SK-N-MC (cell line): ENCODE measurements around the gene RNF31.
A peak's percentile ranks its signal among the peaks of the same experiment; 100 is the strongest.

Experiments
- DNase-seq: peaks from one replicate; pipeline ENCODE4 v3.0.0-alpha.2; 2011; ENCODE audit warnings: low read depth, low spot score
- H3K27ac ChIP-seq: fragments of 200-600 bp; sonication (generic); 2 replicates; pipeline ENCODE4 v1.5.1; 2016; ENCODE audit warnings: mixed run types
- H3K36me3 ChIP-seq: fragments of 200-600 bp; sonication (generic); 2 replicates; pipeline ENCODE4 v1.6.1; 2017; ENCODE audit warnings: antibody characterized with exemption, low read length, mixed read lengths; ENCODE audit not compliant: insufficient read depth
- H3K4me3 ChIP-seq: fragments of 200-600 bp; sonication (generic); 2 replicates; pipeline ENCODE4 v1.5.1; 2016
- H3K9ac ChIP-seq: fragments of 200-600 bp; sonication (generic); 2 replicates; pipeline ENCODE4 v1.8.0; 2017; ENCODE audit warnings: mixed run types, mixed read lengths; ENCODE audit not compliant: insufficient read length
- H3K9me3 ChIP-seq: fragments of 200-600 bp; sonication (generic); 2 replicates; pipeline ENCODE4 v1.6.1; 2017; ENCODE audit warnings: low read depth, mild to moderate bottlenecking, antibody characterized with exemption, low read length, moderate library complexity, mixed read lengths
- EZH2 ChIP-seq: fragments of 200-600 bp; sonication (generic); IDR thresholded peaks from one replicate; pipeline ENCODE4 v1.6.1; 2017; ENCODE audit warnings: antibody characterized with exemption
- FOXP2 ChIP-seq: optimal IDR thresholded peaks from 2 replicates; pipeline ENCODE3; 2011; ENCODE audit warnings: mild to moderate bottlenecking, moderate library complexity; ENCODE audit not compliant: insufficient read depth; ENCODE audit errors: extremely low read length, control extremely low read depth
- POLR2AphosphoS5 ChIP-seq: IDR thresholded peaks from 2 replicates; pipeline ENCODE4 v1.6.1; 2012; ENCODE audit warnings: mild to moderate bottlenecking, low read depth, low read length, borderline replicate concordance

The RNF31 gene

DNA sequence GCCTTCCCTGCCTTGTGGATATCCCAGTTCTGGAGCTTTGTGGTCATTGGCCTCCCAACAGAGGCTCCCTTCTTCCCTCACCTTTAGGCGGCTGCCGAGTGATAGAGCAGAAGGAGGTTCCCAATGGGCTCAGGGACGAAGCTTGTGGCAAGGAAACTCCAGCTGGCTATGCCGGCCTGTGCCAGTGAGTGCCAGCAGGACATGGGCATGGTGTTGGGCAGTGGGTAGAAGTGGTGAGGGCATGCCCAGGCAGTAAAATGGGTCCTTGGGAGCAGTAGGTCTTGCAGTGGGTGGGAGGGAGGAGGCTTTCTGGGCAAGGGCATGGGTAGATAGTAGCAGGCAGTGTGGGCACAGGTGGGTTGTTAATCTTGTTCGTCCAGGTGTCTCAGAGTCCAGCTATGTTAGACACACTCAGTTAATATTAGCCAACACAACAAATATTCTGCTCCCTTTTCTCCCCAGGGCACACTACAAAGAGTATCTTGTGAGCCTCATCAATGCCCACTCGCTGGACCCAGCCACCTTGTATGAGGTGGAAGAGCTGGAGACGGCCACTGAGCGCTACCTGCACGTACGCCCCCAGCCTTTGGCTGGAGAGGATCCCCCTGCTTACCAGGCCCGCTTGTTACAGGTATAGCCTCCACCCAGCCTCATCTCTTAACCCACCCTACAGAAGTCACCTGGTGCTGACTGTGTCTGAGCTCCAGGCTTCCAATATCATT is 12.6 kb downstream of the RNF31 start:
- H3K27ac ChIP-seq, result no peak overlapping the region
- TF ChIP-seq EZH2 (no peak), POLR2AphosphoS5 (no peak), FOXP2 (no peak)
- no peaks in the 10 kb centered on the region for H3K9me3 ChIP-seq
- H3K4me3 ChIP-seq, result no peak overlapping the region
- DNase-seq, result no peak
- peaks cover 41% of the 10 kb centered on the region for H3K36me3 ChIP-seq
- no peak overlapping the region for H3K9ac ChIP-seq

DNA sequence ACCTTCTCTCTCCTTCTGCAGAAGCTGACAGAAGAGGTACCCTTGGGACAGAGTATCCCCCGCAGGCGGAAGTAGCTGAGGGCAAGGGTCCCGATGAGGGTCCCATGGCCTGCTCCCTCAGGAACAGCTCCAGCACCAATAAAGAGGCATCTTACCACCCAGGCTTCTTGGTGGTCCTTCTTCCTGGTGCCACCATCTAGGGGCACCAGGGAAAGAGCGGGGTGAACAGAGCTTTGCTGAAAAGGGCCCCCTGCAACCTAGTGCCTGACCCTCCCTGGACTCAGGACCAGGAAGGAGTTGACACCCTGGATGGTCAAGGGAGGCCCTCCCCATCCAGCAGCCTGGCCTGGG is 13.2 kb downstream of the RNF31 start:
- no peak overlapping the region for H3K4me3 ChIP-seq
- no peaks in the 10 kb centered on the region for H3K9me3 ChIP-seq
- no peak overlapping the region for H3K27ac ChIP-seq
- TF ChIP-seq EZH2, result no peak
- no peak for TF ChIP-seq POLR2AphosphoS5
- TF ChIP-seq FOXP2, result no peak
- no peak overlapping the region for H3K9ac ChIP-seq
- DNase-seq, result no peak
- H3K36me3 ChIP-seq, result peaks cover 36% of the 10 kb centered on the region

DNA sequence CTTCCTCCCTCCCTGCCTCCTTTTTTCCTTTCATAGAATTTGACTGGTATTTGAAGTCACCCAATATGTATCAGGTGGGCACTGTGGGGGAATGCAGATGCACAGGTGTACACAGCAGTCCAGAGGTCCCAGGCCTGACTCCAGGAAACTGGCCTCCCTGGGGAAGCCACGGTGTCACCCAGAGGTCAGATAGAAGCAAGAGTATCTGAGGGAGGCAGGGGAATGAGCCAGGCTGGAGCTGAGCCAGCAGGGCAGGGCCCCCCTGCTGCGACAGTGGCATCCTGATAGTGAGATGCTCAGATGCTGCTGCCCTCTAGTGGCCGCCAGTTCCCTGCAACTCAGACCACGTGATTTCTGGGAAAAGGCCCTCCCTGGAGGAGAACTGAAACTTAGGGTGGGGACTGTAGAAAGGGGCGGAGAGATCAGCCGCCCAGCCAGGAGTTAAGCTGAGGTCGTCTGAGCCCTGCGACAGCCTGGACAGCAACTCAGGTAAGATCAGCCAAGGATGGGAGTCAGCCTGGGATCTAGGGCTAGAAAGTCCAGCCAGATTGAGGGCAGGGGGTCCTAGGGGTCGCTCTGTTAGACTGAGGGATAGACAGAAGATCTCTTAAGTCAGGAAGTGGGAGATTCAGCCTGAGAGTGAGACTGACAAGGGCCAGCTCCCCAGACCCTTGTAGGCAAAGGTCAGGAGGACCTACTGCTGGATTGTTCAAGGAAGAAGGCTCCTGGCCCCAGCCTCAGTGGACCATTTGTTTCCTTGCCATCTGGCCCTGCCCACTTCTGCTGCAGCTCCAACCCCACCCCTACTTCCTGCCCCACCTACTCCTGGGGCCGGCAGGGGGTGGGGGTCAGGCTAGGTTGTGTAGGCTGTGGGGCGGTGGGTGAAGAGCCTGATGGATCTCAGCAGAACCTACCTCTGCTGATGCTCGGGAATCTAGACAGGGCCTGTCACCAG is 13.8 kb downstream of the RNF31 start, which contains the start of gene IRF9:
IRF9 (plus strand) TSS at position 416 of the 955 bp plus-strand sequence. CDS start 880 bp downstream, outside the sequence.
- TF ChIP-seq FOXP2, result peak; percentile 16
- TF ChIP-seq EZH2, result no peak
- TF ChIP-seq POLR2AphosphoS5, result peak; percentile 68
- peak within 1 kb of the TSS; percentile 64 for H3K9ac ChIP-seq
- no peak within 1 kb of the TSS for H3K27ac ChIP-seq
- DNase-seq, result peak; percentile 91
- H3K9me3 ChIP-seq, result no peaks in the 10 kb centered on the region
- H3K36me3 ChIP-seq, result peaks cover 31% of the 10 kb centered on the region
- peak within 1 kb of the TSS; percentile 78 for H3K4me3 ChIP-seq

DNA sequence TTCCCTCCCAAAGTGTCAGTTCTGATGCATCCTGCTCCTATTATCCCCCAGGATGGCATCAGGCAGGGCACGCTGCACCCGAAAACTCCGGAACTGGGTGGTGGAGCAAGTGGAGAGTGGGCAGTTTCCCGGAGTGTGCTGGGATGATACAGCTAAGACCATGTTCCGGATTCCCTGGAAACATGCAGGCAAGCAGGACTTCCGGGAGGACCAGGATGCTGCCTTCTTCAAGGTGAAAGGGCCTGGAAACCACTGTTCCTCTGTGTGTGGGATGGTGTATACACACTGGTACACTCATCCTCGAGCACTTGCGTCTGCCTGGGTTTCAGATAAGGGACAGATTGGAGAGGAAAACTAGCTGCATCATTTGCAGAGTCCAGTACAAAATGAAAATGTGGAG is 14.8 kb downstream of the RNF31 start:
- Histone ChIP-seq H3K4me3 (peak overlapping the region; percentile 78; the same call in 1 of the 2 replicates), H3K27ac (no peak overlapping the region), H3K9ac (peak overlapping the region; percentile 64), H3K36me3 (peaks cover 25% of the 10 kb centered on the region), H3K9me3 (no peaks in the 10 kb centered on the region)
- TF ChIP-seq FOXP2, result no peak
- no peak for TF ChIP-seq EZH2
- TF ChIP-seq POLR2AphosphoS5, result no peak
- no peak for DNase-seq

DNA sequence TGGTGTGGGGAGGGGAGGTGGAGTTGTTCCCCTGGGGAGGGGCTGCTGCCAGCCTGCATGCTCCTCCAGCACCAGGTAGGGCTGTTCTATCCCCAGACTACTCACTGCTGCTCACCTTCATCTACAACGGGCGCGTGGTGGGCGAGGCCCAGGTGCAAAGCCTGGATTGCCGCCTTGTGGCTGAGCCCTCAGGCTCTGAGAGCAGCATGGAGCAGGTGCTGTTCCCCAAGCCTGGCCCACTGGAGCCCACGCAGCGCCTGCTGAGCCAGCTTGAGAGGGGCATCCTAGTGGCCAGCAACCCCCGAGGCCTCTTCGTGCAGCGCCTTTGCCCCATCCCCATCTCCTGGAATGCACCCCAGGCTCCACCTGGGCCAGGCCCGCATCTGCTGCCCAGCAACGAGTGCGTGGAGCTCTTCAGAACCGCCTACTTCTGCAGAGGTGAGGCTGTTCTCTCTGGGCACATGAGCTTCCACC is 17.3 kb downstream of the RNF31 start:
- H3K9me3 ChIP-seq, result no peaks in the 10 kb centered on the region
- no peak overlapping the region for H3K27ac ChIP-seq
- peak overlapping the region; percentile 45 for H3K9ac ChIP-seq
- DNase-seq, result no peak
- peaks cover 11% of the 10 kb centered on the region; the same call in 1 of the 2 replicates for H3K36me3 ChIP-seq
- TF ChIP-seq EZH2, result no peak
- TF ChIP-seq POLR2AphosphoS5, result no peak
- no peak for TF ChIP-seq FOXP2
- no peak overlapping the region for H3K4me3 ChIP-seq

DNA sequence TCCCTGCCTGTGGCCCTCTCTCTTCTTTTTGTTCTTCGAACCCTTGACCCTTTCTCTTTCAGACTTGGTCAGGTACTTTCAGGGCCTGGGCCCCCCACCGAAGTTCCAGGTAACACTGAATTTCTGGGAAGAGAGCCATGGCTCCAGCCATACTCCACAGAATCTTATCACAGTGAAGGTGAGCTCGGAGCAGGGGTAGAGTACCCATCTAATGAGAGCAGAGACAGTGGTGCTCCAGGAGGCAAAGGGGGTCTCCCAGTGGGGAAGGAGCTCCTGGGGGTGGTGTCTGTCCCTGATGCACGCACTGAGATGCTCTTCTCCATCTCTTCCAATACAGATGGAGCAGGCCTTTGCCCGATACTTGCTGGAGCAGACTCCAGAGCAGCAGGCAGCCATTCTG is 18.5 kb downstream of the RNF31 start:
- DNase-seq, result no peak
- no peaks in the 10 kb centered on the region for H3K9me3 ChIP-seq
- TF ChIP-seq POLR2AphosphoS5 (no peak), EZH2 (no peak), FOXP2 (no peak)

DNA sequence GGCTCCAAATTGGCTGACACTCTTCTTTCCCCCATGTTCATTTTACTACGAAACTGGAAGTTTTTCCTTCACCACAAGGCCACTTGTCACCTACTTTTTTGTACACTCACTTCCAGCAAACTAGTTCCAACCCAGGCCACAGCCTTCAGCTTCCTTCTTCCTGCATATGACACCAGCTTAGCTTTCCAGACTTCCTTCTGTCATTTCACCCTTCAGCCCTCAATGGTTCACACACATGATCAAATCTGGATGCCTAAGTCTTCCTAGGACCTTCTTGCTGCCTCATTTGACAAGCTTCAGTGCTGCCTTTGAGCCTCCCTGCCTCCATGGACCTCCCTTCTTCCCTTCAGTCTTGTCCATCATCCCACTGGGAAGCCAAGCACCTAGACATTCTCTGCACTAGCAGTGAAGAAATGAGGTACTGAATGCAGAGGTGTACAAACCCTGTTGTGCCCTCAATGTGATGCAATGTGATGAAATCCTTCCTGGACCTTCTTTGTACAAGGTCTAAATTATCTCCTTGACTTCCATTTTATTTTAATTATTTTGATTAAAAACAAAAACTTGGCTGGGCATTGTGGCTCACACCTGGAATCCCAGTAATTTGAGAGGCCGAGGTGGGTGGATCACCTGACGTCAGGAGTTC is 20.3 kb downstream of the RNF31 start:
- DNase-seq, result no peak
- H3K4me3 ChIP-seq, result no peak overlapping the region
- H3K9me3 ChIP-seq, result no peaks in the 10 kb centered on the region
- TF ChIP-seq POLR2AphosphoS5 (no peak), EZH2 (no peak), FOXP2 (no peak)
- H3K36me3 ChIP-seq, result no peaks in the 10 kb centered on the region; the same call in 1 of the 2 replicates
- no peak overlapping the region for H3K9ac ChIP-seq
- H3K27ac ChIP-seq, result peak overlapping the region; percentile 31; the same call in 1 of the 2 replicates

More for the DNA sequence above, 18.5 kb downstream of the RNF31 start:
- Histone ChIP-seq H3K36me3 (no peaks in the 10 kb centered on the region; the same call in 1 of the 2 replicates), H3K4me3 (no peak overlapping the region), H3K27ac (no peak overlapping the region), H3K9ac (no peak overlapping the region)
